GM18505 (cell line): ENCODE measurements around the gene FCGBP.

Source experiments
- ATAC-seq: cut with Tn5 transposase; IDR thresholded peaks from one replicate; pipeline ENCODE4 v1.9.1; 2021; ENCODE audit not compliant: unreplicated experiment
- POLR2A ChIP-seq: IDR thresholded peaks from 4 replicates; pipeline ENCODE4 v1.6.1; 2011; ENCODE audit warnings: borderline replicate concordance; ENCODE audit not compliant: insufficient read depth, insufficient read length; ENCODE audit errors: extremely low read depth

The FCGBP gene

DNA sequence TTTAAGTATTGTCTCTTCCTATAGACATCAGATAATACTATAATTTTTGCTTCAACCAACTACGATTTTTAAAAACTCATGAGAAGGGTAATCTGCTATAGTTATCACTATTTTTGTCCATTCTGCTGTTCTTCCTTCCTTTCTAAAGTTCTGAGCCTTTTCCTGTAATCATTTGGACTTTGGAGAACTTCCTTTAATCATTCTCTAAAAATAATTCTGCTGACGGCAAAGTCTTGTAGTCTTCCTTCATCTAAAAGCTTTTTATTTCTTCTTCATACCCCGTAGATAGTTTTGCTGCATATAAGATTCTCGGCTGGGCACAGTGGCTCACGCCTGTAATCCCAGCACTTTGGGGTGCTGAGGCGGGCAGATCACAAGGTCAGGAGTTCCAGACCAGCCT is 5.1 kb upstream of the FCGBP start:
- ATAC-seq: no peak
- TF ChIP-seq POLR2A: no peak

DNA sequence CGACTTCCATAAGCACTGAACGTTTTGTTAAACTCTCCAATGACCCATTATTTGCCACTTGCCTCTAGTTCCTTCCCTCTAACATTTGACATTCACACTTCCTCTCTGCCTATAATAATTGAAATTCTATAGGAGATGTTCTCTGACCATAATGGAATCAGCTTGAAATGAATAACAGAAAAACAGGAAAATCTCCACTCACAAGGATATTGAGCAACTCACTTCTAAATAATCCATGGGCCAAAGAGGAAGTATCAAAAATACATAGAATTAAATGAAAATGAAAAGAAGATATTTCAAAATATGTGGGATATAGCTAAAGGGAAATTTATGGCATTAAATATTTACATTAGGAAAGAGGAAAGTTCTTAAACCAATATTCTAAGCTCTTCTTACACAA is 3.4 kb upstream of the FCGBP start:
- no peak for ATAC-seq
- no peak for TF ChIP-seq POLR2A

DNA sequence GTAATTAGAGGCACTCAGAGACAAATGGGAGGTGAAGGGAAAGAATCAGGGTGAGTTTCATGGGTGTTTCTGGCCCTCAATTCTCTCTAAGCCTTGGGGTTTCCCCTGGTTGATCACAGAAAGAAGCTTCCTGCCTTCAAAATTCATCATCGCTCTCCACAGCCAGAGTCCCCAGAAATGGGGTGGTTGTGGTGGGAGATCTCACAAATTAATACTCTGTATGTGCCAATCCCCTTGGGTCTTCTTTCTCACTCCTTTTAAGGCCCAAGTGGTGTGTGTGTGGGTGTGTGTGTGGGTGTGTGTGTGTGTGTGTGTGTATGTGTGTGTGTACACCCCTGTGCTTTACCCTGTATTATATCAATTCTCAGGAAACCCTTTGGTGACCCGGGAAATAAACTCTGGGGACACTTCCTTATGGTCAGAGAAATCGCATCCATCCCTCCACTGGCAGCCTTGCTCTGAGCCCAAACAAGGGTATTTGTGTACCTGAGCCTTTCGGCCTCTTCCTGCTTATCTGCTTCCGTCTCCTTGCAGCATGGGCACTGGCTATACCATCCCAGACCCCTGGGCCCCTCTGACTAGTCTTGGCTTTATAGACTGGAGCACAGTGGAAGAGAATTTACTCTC is 2.8 kb upstream of the FCGBP start:
- no peak for ATAC-seq
- no peak for TF ChIP-seq POLR2A

DNA sequence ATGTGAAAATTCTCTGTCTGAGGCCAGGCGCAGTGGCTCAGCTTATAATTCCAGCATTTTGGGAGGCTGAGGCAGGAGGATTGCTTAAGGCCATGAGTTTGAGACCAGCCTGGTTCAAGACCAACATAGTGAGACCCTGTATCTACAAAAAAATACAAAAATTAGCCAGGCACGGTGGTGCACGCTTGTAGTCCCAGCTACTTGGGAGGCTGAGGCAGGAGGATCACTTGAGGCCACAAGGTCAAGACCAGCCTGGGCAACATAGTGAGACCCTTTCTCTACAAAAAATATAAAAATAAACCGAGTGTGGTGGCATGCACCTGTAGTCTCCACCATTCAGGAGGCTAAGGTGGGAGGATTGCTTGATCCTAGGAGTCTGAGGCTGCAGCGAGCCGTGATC is 2.2 kb upstream of the FCGBP start:
- no peak for TF ChIP-seq POLR2A
- ATAC-seq: no peak

DNA sequence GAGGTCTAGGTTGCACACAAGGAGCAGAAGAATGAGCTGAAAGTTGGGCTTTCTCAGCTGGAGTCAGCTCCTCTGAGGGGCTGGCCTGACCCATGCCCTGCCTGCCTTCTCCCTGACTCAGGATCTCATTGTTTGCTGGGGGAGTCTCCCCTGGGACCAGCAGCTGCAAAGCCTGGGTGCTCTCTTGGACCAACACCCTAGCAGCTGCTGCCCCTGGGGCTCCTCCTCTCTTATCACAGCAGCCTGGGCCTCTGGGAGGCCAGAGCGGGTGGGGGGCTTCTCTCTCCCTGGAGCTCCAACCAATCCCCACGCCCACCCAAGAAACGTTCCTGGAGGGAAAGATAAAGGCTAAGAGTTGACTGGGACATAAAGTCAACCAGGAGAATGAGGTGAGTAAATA is 1.6 kb upstream of the FCGBP start:
- no peak for TF ChIP-seq POLR2A
- ATAC-seq: no peak

DNA sequence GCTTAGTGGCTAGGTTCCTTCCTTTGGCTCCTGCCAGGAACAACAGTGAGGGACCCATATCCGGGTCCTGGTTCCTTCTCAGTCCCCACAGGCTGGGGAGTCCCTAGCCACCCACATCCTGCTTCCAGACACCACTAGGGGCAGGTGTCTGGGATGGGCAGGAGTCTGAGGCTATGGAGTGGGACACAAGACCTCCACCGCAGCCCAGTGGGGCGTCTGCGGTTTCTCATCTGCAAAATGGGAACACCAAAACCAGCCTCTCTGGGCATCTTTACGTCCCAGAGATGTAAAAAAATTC is 879 bp upstream of the FCGBP start:
- no peak for ATAC-seq
- TF ChIP-seq POLR2A: no peak

DNA sequence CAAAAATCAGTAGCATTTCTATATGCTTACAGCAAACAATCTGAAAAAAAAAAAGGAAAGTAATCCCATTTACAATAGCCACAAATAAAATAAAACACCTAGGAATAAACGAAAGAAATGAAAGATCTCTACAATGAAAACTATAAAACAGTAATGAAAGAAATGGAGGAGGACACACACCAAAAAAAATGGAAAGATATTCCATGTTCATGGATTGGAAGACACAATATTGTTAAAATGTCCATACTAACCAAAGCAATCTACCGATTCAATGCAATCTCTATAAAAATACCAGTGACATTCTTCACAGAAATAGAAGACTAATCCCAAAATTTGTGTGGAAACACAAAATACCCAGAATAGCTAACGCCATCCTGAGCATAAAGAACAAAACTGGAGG is 4.7 kb downstream of the FCGBP start:
- TF ChIP-seq POLR2A: no peak
- ATAC-seq: no peak

DNA sequence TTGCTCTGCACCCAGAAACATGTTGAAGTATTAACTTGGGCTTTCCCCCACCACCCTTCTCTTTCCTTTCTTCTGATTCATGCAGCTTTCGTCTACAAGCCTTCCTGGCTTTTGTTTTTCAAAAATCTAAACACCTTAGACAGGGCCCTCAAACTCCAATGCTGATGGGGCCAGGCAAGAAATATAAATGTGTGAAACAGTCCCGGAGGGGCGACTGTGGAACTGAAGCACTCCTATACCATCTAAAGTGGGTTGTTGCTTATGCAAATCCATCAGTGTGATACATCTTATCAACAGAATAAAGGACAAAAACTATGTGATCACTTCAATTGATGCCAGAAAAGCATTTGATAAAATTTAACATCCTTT is 6.1 kb downstream of the FCGBP start:
- ATAC-seq: no peak
- TF ChIP-seq POLR2A: no peak

DNA sequence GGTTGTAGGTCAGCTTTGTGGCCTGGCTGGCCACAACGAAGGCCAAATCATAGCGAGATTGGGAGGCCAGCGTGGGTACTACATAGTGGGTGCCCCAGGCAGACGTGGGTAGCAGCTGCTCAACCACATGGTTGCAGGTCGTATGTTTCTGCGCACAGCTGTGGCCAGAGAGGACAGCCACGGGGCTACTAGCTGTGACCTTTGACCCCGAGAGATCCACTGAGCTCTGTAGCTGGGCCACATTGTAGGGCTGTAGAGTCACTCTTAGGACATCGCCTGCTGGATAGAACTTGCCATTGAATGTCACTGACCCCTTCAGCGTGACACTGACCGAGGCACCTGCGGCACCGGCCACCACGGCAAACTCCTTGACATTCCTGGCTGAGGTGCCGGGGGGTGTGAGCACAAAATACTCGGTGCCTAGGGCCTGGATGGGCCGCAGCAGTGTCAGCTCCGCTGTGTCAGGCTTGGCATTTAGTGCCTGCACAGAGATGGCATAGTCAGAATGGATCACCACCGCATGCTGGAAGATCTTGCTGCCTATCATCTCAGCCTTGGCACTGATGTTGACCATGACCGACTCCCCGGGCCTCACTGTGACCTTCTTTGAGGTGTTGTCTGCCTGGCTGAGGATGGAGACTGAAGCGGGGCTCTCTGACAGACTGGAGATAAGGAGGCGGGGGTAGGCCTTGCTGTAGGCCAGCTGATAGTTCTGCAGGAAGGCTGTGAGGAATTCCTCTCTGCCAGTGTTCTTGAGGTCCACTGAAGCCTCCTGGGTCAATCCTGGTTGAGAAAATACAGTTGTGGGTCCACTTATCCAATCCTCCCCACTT is 6.7 kb downstream of the FCGBP start:
- ATAC-seq: no peak
- TF ChIP-seq POLR2A: no peak

DNA sequence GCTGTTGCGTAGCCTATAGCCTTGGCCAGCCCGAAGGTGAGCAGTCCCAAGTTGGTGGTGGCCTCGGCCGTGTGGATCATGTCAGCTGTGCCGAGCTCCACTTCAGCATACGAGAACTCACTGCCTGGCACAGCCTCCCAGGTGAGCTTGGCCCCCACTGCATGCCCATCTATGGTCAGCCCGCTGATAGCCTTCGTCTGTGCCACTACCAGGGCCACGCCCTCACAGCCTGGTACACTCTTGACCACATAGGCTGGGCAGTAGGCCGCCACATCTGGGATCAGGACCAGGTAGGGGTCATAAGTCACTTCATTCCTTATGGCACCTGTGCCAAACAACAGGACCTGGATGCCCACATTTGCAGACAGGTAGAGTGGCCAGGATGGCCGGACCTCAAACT is 7.4 kb downstream of the FCGBP start:
- ATAC-seq: no peak
- TF ChIP-seq POLR2A: no peak

DNA sequence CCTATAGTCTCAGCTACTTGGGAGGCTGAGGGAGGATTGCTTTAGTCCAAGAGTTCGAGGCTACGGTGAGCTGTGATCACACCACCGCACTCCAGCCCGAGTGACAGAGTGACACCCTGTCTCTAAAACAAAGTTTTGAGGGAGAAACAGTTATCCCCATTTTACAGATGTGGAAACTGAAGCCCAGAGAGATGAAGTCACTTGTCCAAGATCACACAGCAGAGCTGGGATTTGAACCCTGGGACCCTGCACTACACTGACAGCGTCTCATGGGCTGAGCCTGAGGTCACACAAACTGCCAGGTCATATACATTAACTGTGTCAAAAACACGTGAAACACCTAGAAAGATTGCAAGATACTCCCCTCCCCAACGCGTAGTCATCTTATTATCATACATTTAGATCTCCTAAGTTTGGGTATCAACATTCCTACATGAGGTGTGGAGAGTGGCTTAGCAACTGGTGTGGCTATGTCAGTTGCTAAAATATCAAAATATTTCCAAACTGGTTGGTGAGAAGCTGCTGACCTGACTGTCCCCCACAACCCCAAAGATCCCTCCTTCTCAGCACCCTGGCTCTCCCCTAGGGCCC is 8.2 kb downstream of the FCGBP start:
- no peak for ATAC-seq

DNA sequence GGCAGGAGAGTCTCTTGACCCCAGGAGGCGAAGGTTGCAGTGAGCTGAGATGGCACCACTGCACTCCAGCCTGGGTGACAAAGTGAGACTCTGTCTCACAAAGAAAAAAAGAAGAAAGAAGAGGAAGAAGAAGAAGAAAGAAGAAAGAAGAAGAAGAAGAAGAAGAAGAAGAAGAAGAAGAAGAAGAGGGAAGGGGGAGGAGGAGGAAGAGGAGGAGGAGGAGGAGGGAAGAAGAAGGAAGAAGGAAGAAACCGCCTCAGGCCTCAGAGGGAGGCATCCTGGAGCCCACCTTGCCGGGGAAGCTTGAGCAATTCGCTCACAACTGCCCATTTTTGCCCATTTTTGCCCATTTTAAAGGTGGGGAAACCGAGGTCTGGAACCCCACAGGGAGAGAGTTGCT is 9.5 kb downstream of the FCGBP start:
- TF ChIP-seq POLR2A: no peak
- ATAC-seq: no peak

More for the DNA sequence above, 8.2 kb downstream of the FCGBP start:
- TF ChIP-seq POLR2A: no peak

DNA sequence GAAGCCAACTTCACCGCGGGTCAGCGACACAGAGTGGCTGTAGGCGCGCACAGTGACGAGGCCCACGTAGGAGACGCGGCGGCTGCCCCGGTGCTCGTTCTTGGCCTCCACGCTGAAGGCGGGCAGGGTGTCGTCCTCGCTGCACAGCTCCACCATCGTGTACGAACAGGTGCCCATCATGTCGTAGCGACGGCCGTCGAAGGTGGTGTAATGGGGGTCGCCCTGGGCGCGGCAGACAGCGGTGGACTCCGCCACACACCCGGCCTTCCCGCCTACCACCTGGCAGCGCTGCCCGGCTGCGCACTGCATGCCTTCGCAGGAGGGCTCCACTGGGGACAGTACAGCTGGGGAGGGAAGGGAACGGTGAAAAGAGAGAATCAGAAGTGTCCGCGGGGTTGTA is 10.0 kb downstream of the FCGBP start:
- no peak for TF ChIP-seq POLR2A
- ATAC-seq: no peak

DNA sequence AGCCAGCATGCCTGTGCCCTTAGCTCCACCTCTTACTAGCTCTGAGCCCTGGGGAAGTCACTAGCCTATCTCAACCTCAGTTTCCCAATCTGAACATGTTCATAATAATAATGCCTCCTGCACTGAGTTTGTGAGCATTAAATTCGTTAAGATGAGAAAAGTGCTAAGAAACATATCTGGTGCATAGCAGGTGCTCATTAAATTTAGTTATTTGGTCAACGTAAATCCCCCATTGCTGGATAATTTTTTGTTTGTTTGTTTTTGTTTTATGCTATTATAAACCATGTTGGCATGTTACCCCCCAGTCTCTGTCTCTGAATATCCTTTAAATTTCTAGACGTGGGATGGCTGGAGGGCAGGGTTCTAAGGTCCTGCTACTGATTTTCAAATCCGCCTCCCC is 10.6 kb downstream of the FCGBP start:
- no peak for ATAC-seq
- TF ChIP-seq POLR2A: no peak
